Skeletal muscle satellite cell (primary cell): ENCODE results near the gene SEMA5A.

ENCODE experiments used
- H3K27me3 ChIP-seq: 2 replicates; pipeline ENCODE4 v1.7.0; 2013; ENCODE audit warnings: low read length; ENCODE audit not compliant: control insufficient read depth, insufficient read depth
- H3K36me3 ChIP-seq: 2 replicates; pipeline ENCODE4 v1.7.0; 2013; ENCODE audit warnings: mild to moderate bottlenecking, control low read depth, low read length; ENCODE audit not compliant: insufficient read depth
- H3K4me1 ChIP-seq: 2 replicates; pipeline ENCODE4 v1.7.0; 2013; ENCODE audit warnings: low read length; ENCODE audit not compliant: control insufficient read depth, insufficient read depth
- H3K4me2 ChIP-seq: 2 replicates; pipeline ENCODE4 v1.7.0; 2013; ENCODE audit warnings: mild to moderate bottlenecking, low read length
- H3K4me3 ChIP-seq: 2 replicates; pipeline ENCODE4 v1.7.0; 2013; ENCODE audit warnings: low read length
- H3K9ac ChIP-seq: 2 replicates; pipeline ENCODE4 v1.7.0; 2013; ENCODE audit warnings: mild to moderate bottlenecking, low read depth, low read length, moderate library complexity
- H3K9me3 ChIP-seq: replicated peaks from 2 replicates; pipeline ENCODE4 v1.7.0; 2013; ENCODE audit warnings: mild to moderate bottlenecking, control low read depth, low read length

The SEMA5A gene

GRCh38 chr5:9533096-9533495, 12.8 kb downstream of the SEMA5A start:
- Histone ChIP-seq H3K4me1 (peaks cover 5% of the 10 kb centered on the region), H3K36me3 (no peaks in the 10 kb centered on the region), H3K9me3 (no peaks in the 10 kb centered on the region)

GRCh38 chr5:9529513-9529912, 16.4 kb downstream of the SEMA5A start:
- Histone ChIP-seq H3K9ac (no peak overlapping the region), H3K9me3 (no peaks in the 10 kb centered on the region), H3K4me3 (no peak overlapping the region), H3K4me1 (peaks cover 5% of the 10 kb centered on the region), H3K27me3 (no peaks in the 10 kb centered on the region), H3K36me3 (no peaks in the 10 kb centered on the region), H3K4me2 (no peak overlapping the region)

More at GRCh38 chr5:9533096-9533495, 12.8 kb downstream of the SEMA5A start:
- Histone ChIP-seq H3K4me2 (peak overlapping the region; percentile 12), H3K4me3 (no peak overlapping the region), H3K9ac (no peak overlapping the region), H3K27me3 (no peaks in the 10 kb centered on the region)

GRCh38 chr5:9529041-9529480, 16.8 kb downstream of the SEMA5A start:
- no peaks in the 10 kb centered on the region for H3K36me3 ChIP-seq
- H3K4me1 ChIP-seq: peaks cover 5% of the 10 kb centered on the region
- H3K9me3 ChIP-seq: no peaks in the 10 kb centered on the region
- H3K4me3 ChIP-seq: no peak overlapping the region
- no peaks in the 10 kb centered on the region for H3K27me3 ChIP-seq
- H3K4me2 ChIP-seq: no peak overlapping the region
- no peak overlapping the region for H3K9ac ChIP-seq

- Histone ChIP-seq H3K27me3 (no peaks in the 10 kb centered on the region), H3K9me3 (no peaks in the 10 kb centered on the region), H3K9ac (no peak overlapping the region), H3K4me3 (no peak overlapping the region), H3K4me2 (no peak overlapping the region), H3K36me3 (no peaks in the 10 kb centered on the region), H3K4me1 (peaks cover 12% of the 10 kb centered on the region)
Observed at GRCh38 chr5:9524941-9525340, 20.9 kb downstream of the SEMA5A start.

GRCh38 chr5:9523090-9523823, 22.6 kb downstream of the SEMA5A start:
- Histone ChIP-seq H3K27me3 (no peaks in the 10 kb centered on the region), H3K9me3 (no peaks in the 10 kb centered on the region), H3K9ac (no peak overlapping the region), H3K4me1 (peaks cover 12% of the 10 kb centered on the region), H3K4me3 (no peak overlapping the region), H3K4me2 (no peak overlapping the region), H3K36me3 (no peaks in the 10 kb centered on the region)

- Histone ChIP-seq H3K9me3 (no peaks in the 10 kb centered on the region), H3K4me3 (no peak overlapping the region), H3K27me3 (no peaks in the 10 kb centered on the region)
Observed at GRCh38 chr5:9519537-9519936, 26.3 kb downstream of the SEMA5A start.

GRCh38 chr5:9516591-9516990, 29.3 kb downstream of the SEMA5A start:
- no peaks in the 10 kb centered on the region for H3K9me3 ChIP-seq
- H3K27me3 ChIP-seq: no peaks in the 10 kb centered on the region
- no peak overlapping the region for H3K9ac ChIP-seq
- no peaks in the 10 kb centered on the region for H3K4me1 ChIP-seq
- H3K36me3 ChIP-seq: no peaks in the 10 kb centered on the region
- no peak overlapping the region for H3K4me3 ChIP-seq
- no peak overlapping the region for H3K4me2 ChIP-seq

More at GRCh38 chr5:9519537-9519936, 26.3 kb downstream of the SEMA5A start:
- Histone ChIP-seq H3K9ac (no peak overlapping the region), H3K36me3 (no peaks in the 10 kb centered on the region), H3K4me2 (no peak overlapping the region), H3K4me1 (peaks cover 12% of the 10 kb centered on the region)

GRCh38 chr5:9515436-9515835, 30.4 kb downstream of the SEMA5A start:
- Histone ChIP-seq H3K36me3 (no peaks in the 10 kb centered on the region), H3K4me1 (no peaks in the 10 kb centered on the region), H3K9ac (no peak overlapping the region), H3K9me3 (no peaks in the 10 kb centered on the region), H3K4me2 (no peak overlapping the region), H3K27me3 (no peaks in the 10 kb centered on the region), H3K4me3 (no peak overlapping the region)

GRCh38 chr5:9514968-9515367, 30.9 kb downstream of the SEMA5A start:
- Histone ChIP-seq H3K4me3 (no peak overlapping the region), H3K4me1 (no peaks in the 10 kb centered on the region), H3K36me3 (no peaks in the 10 kb centered on the region), H3K4me2 (no peak overlapping the region), H3K9me3 (no peaks in the 10 kb centered on the region), H3K9ac (no peak overlapping the region), H3K27me3 (no peaks in the 10 kb centered on the region)

GRCh38 chr5:9513827-9514226, 32.0 kb downstream of the SEMA5A start:
- Histone ChIP-seq H3K36me3 (no peaks in the 10 kb centered on the region), H3K9ac (no peak overlapping the region), H3K4me2 (no peak overlapping the region), H3K27me3 (no peaks in the 10 kb centered on the region), H3K4me3 (no peak overlapping the region), H3K9me3 (no peaks in the 10 kb centered on the region), H3K4me1 (no peaks in the 10 kb centered on the region)

- no peak overlapping the region for H3K4me2 ChIP-seq
- no peaks in the 10 kb centered on the region for H3K27me3 ChIP-seq
- H3K4me3 ChIP-seq: no peak overlapping the region
- H3K4me1 ChIP-seq: peaks cover 4% of the 10 kb centered on the region
- no peak overlapping the region for H3K9ac ChIP-seq
- H3K9me3 ChIP-seq: no peaks in the 10 kb centered on the region
- no peaks in the 10 kb centered on the region for H3K36me3 ChIP-seq
Observed at GRCh38 chr5:9512457-9512856, 33.4 kb downstream of the SEMA5A start.

GRCh38 chr5:9507974-9508373, 37.9 kb downstream of the SEMA5A start:
- Histone ChIP-seq H3K9me3 (no peaks in the 10 kb centered on the region), H3K4me1 (peaks cover 15% of the 10 kb centered on the region), H3K36me3 (no peaks in the 10 kb centered on the region), H3K27me3 (no peaks in the 10 kb centered on the region), H3K9ac (no peak overlapping the region), H3K4me2 (no peak overlapping the region), H3K4me3 (no peak overlapping the region)
